Effector CD4-positive, alpha-beta T cell (primary cell): ENCODE data around the gene SLC8A1.
"Not testable (repeated sequence)": the region's sequence is repeated elsewhere in the genome, so short reads cannot be mapped to it uniquely, and the experiment has no call there.

Experiments
- DNase-seq: peaks from one replicate; pipeline ENCODE4 v3.0.0-alpha.2; 2020

The SLC8A1 gene

GRCh38 chr2:40097691-40098385 is 354.1 kb downstream of the SLC8A1 start:
- DNase-seq, result no peak

- no peak for DNase-seq
These were observed 355.5 kb downstream of the SLC8A1 start for GRCh38 chr2:40096360-40096759.

- no peak for DNase-seq
These were observed 356.9 kb downstream of the SLC8A1 start for GRCh38 chr2:40095000-40095399.

- DNase-seq, result no peak
These were observed 357.4 kb downstream of the SLC8A1 start for GRCh38 chr2:40094451-40094850.

GRCh38 chr2:40093021-40093675 is 358.7 kb downstream of the SLC8A1 start:
- no peak for DNase-seq

- no peak for DNase-seq
These were observed 361.8 kb downstream of the SLC8A1 start for GRCh38 chr2:40090044-40090443.

- DNase-seq, result no peak
These were observed 364.0 kb downstream of the SLC8A1 start for GRCh38 chr2:40087927-40088326.

GRCh38 chr2:40087434-40087833 is 364.5 kb downstream of the SLC8A1 start:
- no peak for DNase-seq

- no peak for DNase-seq
These were observed 366.1 kb downstream of the SLC8A1 start for GRCh38 chr2:40085786-40086185.

GRCh38 chr2:40073336-40073735 is 378.6 kb downstream of the SLC8A1 start:
- DNase-seq, result not testable (repeated sequence)

GRCh38 chr2:40072442-40073232 is 379.3 kb downstream of the SLC8A1 start:
- no peak for DNase-seq

- no peak for DNase-seq
These were observed 389.5 kb downstream of the SLC8A1 start for GRCh38 chr2:40062381-40062780.

- DNase-seq, result no peak
These were observed 402.1 kb downstream of the SLC8A1 start for GRCh38 chr2:40049781-40050180.

- no peak for DNase-seq
These were observed 403.4 kb downstream of the SLC8A1 start for GRCh38 chr2:40048506-40048905.

- DNase-seq, result no peak
These were observed 404.5 kb downstream of the SLC8A1 start for GRCh38 chr2:40047406-40047805.
